Fibroblast of upper back skin (primary cell): Measurements from ENCODE around the gene ELMO2.

Source experiments
- DNase-seq: peaks from one replicate; pipeline ENCODE4 v3.0.0-alpha.2; 2013

ELMO2 gene

DNA sequence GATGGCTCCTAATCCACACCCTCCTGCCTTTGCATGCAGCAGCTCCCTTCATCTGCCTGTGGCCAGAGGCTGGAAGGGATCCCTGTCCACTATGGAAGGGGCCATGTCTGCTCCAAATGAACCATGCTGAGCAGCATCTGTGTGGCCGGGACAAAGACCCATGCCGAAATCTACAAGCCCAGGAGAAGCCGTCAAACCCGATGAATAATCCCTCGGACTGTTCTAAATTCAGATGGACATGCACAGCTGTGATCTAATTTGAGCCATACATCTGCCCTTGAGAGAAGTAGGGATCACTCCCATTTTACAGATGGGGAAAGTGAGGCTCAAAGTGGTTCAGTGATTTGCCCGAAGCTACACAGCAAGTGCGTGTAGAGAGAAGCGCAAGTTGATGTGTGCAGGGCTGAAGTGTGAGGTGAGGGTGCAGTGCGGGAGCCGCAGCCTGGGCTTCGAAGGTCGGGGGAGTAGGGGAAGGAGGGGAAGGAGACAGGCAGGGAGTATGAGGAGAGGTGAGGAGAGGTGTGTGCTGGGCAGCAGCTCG lies 75.5 kb downstream of the ELMO2 start:
- DNase-seq, result no peak

DNA sequence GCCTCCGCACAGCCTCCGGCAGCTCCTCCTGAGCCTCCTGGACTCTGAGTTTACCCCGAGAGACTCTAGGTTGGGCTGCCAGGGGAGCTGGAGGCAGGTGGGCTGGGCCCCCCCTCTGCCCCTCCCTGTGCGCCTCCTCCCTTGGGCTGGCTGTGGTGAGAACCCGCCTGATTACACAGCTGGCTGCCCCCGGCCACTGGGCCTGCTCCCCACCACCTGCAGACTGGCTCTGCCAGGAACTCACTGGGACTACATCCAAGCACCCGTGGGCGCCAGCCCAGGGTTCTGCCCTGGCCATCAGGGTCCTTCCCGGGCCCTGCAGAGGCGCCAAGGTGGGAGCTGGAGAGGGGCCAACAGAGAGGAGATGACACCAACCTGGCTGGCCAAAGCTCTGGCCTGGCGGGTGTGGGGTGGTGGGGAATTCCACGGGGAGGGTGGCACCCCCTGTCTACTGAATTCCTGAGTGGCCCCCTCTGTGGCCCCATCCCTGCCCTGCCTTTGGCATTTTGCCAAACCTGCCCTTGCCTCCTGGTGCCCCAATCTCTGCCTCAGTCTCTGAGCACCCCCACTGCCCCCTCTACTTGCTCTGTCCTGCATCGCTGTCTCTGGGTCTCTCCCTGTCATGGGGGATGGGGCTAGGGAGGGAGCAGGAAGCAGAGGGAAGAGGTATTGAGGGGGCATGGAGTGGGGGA lies 76.2 kb downstream of the ELMO2 start:
- DNase-seq, result no peak

DNA sequence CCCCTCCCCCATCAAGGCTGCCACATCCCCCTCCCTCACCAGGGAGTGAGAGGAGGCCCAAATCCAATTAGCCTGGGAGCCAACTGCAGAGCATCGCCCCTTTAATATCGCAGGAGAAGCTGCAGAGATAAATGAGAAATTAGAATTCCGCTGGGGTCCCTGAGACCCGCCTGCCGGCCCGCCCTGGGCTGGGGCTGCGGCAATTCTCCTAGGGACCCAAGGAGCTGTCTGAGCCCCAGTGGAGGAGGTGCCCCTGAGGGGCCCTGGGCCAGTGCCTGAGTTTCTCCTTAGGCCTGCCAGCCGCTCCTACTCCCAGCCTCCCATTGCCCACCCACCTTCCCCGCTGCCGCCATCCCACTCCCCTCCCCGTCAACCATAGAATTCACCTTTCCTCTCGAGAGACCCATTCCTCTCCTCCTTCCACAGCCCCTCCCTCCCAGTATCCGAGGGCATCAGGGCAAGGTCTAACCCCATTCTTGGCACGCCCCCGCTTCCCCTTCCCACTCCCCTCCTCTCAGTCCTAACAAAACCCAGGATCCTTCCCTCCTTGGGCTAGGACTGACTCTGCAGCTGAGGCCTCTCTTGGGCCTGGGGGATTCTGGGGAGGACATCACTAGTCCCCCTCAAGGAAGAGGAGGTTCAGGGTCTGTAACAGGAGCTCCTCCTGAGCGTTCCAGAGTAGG lies 78.1 kb downstream of the ELMO2 start:
- DNase-seq, result no peak

DNA sequence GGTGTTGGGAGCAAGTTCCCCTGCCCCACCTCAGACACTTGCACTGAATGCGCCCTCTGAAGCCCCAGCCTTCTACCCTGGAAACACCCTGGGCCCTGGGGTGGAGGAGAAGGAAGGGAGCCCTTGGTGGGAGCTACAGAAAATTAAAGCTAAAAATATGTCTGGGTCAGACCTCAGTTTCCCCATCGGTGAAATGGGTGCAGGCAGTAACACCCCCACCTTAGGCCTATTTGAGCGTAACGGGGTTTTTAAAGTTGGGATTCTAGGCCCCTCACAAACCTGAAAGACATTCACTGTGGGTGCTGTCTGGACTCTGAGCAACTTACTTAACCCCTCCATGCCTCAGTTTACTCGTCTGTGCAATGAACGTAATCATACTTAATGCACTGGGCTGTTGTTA lies 78.9 kb downstream of the ELMO2 start:
- DNase-seq, result no peak

DNA sequence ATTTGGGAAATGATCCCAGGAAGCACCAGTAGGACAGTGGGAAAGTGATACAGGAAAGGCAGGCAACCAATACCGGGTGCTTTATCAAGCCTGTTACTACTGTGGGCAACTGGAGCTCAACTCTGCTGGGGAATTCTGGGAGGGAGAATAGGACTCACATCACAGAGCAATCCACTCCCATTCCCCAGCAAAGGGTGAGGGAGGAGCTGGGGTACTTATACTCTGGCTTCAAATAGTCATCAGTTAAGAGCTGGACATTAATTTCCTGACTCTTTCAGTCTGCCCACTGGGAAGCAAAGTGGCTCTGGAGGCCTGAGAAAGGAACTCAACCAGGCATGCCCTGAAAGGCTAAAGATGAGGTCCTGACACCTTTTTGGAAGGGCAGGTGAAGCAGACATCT lies 80.6 kb downstream of the ELMO2 start:
- no peak for DNase-seq

DNA sequence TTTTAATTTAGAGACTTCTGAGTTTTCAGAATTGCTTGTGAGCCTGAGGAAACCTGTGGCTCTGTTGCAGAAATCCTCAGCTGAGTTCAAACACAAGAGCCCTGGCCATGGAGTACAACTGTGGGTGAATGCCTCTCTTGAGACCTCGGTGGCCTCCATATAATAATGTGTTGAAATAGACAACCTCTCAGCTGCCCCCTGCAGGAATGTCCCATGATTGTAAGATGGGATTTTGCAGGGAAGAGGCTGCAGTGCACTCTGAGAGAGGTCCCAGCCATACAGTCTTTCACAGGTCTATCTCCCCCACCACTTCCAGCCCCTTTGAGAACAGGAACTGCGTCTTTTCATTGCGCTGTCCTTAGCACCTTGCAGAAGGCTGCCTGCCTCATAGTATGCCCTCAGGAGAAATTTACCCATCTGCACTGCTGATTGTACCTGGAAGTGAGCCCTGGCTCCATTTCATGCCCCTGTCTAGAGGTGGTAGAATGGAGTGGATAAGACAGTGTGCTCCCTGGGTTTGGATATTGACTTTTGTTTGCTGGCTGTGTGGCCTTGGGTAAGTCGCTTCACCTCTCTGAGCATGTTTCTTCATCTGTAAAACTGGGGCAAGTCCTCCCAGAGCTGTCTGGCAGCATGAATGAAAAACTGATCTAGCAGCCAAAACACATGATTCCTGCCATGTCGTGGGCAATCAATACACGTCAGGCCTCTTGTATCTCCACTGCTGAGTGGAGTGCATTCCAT lies 81.3 kb downstream of the ELMO2 start:
- DNase-seq, result peak; percentile 7

DNA sequence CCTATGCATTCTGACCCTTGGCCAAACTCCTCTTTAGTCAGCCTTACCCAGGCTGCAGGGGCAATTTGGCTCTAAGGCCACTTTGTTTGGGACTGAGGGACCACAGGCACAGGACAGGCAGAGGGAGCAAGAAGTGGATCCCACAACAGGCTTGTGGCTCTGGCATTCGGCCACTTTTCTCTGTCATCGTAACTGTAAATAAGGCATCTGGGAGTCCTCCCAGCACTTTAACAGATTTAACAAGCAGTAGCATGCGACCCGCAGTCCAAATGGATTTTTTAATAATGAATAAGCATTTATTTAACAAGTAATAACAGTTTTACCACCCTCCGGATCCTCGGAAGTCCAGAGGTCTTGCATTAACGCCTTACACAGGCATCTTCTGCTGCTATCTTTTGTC lies 82.0 kb downstream of the ELMO2 start:
- DNase-seq, result no peak

DNA sequence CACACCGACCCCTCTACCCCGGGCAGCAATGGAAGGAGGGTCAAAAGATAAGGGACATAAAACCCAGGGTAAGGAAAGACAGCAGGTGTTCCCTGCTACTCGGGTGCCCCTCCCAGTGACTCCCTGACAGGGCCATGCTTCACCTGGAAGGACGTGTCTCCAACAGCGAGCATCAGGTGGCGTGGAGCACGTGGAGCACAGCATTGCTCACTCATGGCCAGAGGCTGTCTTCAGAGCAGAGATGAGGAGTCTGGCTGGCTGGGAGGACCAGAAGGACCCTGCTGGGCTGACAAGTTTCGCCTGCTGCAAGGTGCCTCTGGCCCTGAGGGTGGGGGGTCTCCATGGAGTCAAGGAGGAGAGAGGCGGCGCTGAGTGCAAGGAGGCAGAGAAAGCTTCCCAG lies 82.9 kb downstream of the ELMO2 start:
- no peak for DNase-seq

DNA sequence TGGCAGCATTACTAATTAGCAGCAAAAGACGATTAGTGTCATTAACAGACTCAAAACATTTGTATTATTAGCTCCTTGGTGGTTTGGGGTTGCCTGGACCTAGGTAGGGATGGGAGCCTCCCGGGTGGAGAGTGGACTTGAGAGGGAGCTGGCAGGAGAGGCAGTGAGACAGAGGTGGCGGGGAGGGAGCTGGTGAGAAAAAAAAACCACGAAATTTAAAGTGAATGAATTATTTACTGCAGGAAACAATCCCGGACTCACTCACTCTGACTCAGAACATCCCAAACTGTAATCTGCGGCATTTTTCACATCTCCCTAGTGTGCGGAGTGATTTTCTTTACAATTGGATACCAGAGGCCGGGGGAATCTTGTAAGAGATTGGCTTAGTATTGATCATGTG lies 83.8 kb downstream of the ELMO2 start:
- no peak for DNase-seq

DNA sequence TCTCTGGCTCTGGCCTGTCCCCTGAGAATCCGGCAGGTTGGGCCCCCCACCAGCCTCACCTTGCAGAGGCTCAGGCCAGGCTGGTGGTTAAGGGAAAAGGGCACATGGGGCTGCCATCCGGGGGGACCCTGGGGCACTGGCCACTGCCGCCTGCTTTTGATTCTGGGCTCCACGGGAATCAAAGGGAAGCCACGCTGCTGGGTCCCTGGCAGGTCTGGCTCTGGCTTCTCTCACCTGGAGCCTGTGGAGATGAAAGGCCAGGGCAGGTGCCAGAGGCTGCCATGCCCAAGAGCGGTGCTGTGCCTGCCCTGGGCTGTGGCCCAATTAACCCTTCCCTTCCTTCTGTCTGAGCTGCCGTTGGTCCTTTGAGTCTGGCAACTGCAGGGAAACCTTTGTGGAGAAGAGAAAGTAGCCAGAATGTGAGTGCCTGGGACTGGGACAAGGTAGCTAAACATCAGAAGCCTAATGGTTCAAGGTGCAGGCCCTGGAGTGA lies 88.7 kb downstream of the ELMO2 start:
- DNase-seq, result no peak

DNA sequence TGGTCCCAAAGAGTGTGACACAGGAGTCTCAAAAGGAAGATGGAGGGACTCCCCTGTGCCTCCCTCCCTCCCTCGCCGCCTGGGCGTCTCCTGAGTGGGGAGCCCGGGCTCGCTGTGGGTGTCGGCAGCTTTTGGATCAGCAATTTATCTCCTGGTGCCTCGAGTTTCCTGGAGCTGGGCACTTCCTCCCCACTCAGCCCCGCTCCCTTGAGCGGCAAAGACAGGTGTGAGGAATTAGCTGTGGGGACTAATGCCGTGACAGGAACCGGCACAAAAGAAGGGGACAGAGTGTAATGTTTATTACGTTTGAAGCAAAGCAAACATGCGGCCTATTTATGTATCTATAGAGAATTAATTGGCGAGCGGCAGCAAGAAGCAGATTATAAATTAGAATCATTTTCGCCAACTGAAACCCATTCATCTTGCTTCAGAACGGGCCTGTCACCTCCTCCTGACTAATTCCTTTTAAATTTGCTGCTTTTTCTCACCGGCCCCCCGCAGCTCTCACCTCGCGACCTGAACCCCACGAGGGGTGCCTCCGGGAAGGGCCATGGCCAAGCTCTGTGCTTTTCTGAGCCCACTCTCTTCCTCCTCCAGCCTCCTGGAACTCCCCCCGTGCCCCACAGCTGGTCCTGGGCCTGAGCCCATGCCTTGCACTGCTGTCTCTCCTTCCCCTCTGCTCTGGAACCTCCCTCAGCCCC lies 89.3 kb downstream of the ELMO2 start:
- no peak for DNase-seq
